Panc1 (cell line): Measurements from ENCODE around the gene UNCX. TPM values are rescaled to one million over a fixed set of nuclear protein-coding genes. Genes with fewer than 3 reads are reported as not detected.

Experiments used
- ATAC-seq: fragments of 200-7000 bp; cut with Tn5 transposase; 2 replicates; pipeline ENCODE4 v1.9.1; 2020; ENCODE audit warnings: mild to moderate bottlenecking, moderate library complexity
- BruUV-seq: library from RNA; stranded (reverse); fragments of 400-500 nt; replicated peaks from 2 replicates; lab custom pipeline; 2021; lab: Mats Ljungman, UMichigan
- CTCF ChIA-PET: fragments of 300-600 bp; sonication (Branson Sonifier 250); formaldehyde crosslinking; loops from one replicate; lab custom pipeline; 2022; ENCODE audit warnings: antibody characterized with exemption; lab: Charles Lee
- POLR2A ChIA-PET: fragments of 300-600 bp; sonication (Branson Sonifier 250); formaldehyde crosslinking; loops from one replicate; lab custom pipeline; 2022; ENCODE audit warnings: antibody characterized with exemption; lab: Charles Lee
- DNase-seq: peaks from one replicate; pipeline ENCODE4 v3.0.0-alpha.2; 2010; ENCODE audit warnings: low read depth, low spot score
- H3K27ac ChIP-seq: 2 replicates; pipeline ENCODE4 v1.5.1; 2011; ENCODE audit warnings: mild to moderate bottlenecking, low read length, inconsistent platforms
- H3K27me3 ChIP-seq: fragments of 200-500 bp; sonication (Bioruptor generic); 2 replicates; pipeline ENCODE4 v1.6.0; 2014; ENCODE audit warnings: low read length, inconsistent platforms; ENCODE audit not compliant: control insufficient read depth, insufficient read depth
- H3K36me3 ChIP-seq: fragments of 200-500 bp; sonication (Bioruptor generic); 2 replicates; pipeline ENCODE4 v1.5.1; 2014; ENCODE audit warnings: inconsistent platforms, mild to moderate bottlenecking, low read length, moderate library complexity; ENCODE audit not compliant: control insufficient read depth, insufficient read depth
- H3K4me1 ChIP-seq: 2 replicates; pipeline ENCODE4 v1.5.1; 2011; ENCODE audit warnings: inconsistent platforms, mild to moderate bottlenecking, low read length, moderate library complexity; ENCODE audit not compliant: control insufficient read depth, insufficient read depth
- H3K4me3 ChIP-seq, 2 experiments: 2 replicates each; pipeline ENCODE4 v1.5.1; 2011 to 2012; ENCODE audit warnings: low read depth in 2 of 2, low read length in 2 of 2, mild to moderate bottlenecking in 2 of 2, inconsistent platforms in 1 of 2, moderate library complexity in 1 of 2
- H3K9me3 ChIP-seq: fragments of 200-500 bp; sonication (Bioruptor generic); 2 replicates; pipeline ENCODE4 v1.5.1; 2014; ENCODE audit warnings: low read depth, mild to moderate bottlenecking, inconsistent platforms, low read length, moderate library complexity; ENCODE audit not compliant: control insufficient read depth, insufficient read depth
- CTCF ChIP-seq: fragments of 450-650 bp; IDR thresholded peaks from 2 replicates; pipeline ENCODE4 v1.5.1; 2017; ENCODE audit warnings: mild to moderate bottlenecking
- POLR2AphosphoS5 ChIP-seq: IDR thresholded peaks from 2 replicates; pipeline ENCODE4 v1.6.1; 2012; ENCODE audit warnings: mild to moderate bottlenecking, low read depth, low read length, moderate library complexity
- REST ChIP-seq, 2 experiments: IDR thresholded peaks; 2 replicates each; pipeline ENCODE4 v1.6.1; 2011 to 2012; ENCODE audit warnings: low read depth in 2 of 2, control low read depth in 1 of 2, low read length in 1 of 2, mild to moderate bottlenecking in 1 of 2, moderate library complexity in 1 of 2; ENCODE audit not compliant: insufficient read depth in 1 of 2
- SIN3A ChIP-seq: IDR thresholded peaks from 2 replicates; pipeline ENCODE4 v1.6.1; 2012; ENCODE audit warnings: low read depth, mild to moderate bottlenecking, low read length, moderate library complexity, borderline replicate concordance; ENCODE audit not compliant: insufficient read depth
- TCF7L2 ChIP-seq: IDR thresholded peaks from 2 replicates; pipeline ENCODE4 v1.6.1; 2011; ENCODE audit warnings: mild to moderate bottlenecking, low read depth, low read length, inconsistent platforms
- in situ Hi-C: cut with HindIII; loops from 2 replicates; pipeline ENCODE4 v1.10.0; 2016; ENCODE audit warnings: low sequenced_read_pairs, low pct_unique_long_range_greater_than_20kb
- intact Hi-C: fragments of 100-400 bp; cut with micrococcal nuclease; formaldehyde crosslinking; loops from one replicate; pipeline ENCODE4 v1.10.0; 2022; ENCODE audit not compliant: unreplicated experiment
- total RNA-seq: library from RNA; stranded (reverse); gene quantifications from one replicate; pipeline ENCODE4 v1.2.1, GENCODE V29; 2021; ENCODE audit not compliant: unreplicated experiment

UNCX gene
- total RNA-seq, 1 experiment from 2014 or later: not detected

GRCh38 chr7:1243964-1244416 lies 11.3 kb downstream of the UNCX start:
- no peak overlapping the region for H3K4me3 ChIP-seq
- in situ Hi-C loops (no loop called here), intact Hi-C loops (no loop called here)
- DNase-seq: no peak
- no peaks in the 10 kb centered on the region for H3K9me3 ChIP-seq
- no TSS peak for BruUV-seq
- peaks cover 8% of the 10 kb centered on the region; the same call in 1 of the 2 replicates for H3K4me1 ChIP-seq
- CTCF ChIA-PET: no interaction called here
- POLR2A ChIA-PET: no interaction called here
- peaks cover 17% of the 10 kb centered on the region for H3K27me3 ChIP-seq
- no peak overlapping the region for H3K27ac ChIP-seq
- TF ChIP-seq TCF7L2: no peak
- TF ChIP-seq POLR2AphosphoS5: no peak
- no peak for TF ChIP-seq CTCF
- no peak for TF ChIP-seq REST (IDR thresholded peaks at IDR 0.05; ENCODE audit: insufficient read depth in 1 of 2, low read depth in 2 of 2, low read length in 1 of 2)
- no peak for TF ChIP-seq SIN3A
- no peak for ATAC-seq
- no peaks in the 10 kb centered on the region for H3K36me3 ChIP-seq

GRCh38 chr7:1244700-1245523 lies 12.2 kb downstream of the UNCX start:
- in situ Hi-C loops (no loop called here), intact Hi-C loops (no loop called here)
- no peak for TF ChIP-seq TCF7L2
- no peak for TF ChIP-seq REST (IDR thresholded peaks at IDR 0.05; ENCODE audit: insufficient read depth in 1 of 2, low read depth in 2 of 2, low read length in 1 of 2)
- TF ChIP-seq CTCF: no peak
- no peak for TF ChIP-seq POLR2AphosphoS5
- no peak for TF ChIP-seq SIN3A
- Histone ChIP-seq H3K27me3 (peaks cover 9% of the 10 kb centered on the region; the same call in 1 of the 2 replicates), H3K4me1 (peaks cover 8% of the 10 kb centered on the region), H3K27ac (no peak overlapping the region), H3K4me3 (no peak overlapping the region), H3K9me3 (no peaks in the 10 kb centered on the region), H3K36me3 (no peaks in the 10 kb centered on the region)
- DNase-seq (no peak), ATAC-seq (no peak)
- ChIA-PET POLR2A (no interaction called here), CTCF (no interaction called here)
- no TSS peak for BruUV-seq
